Subcutaneous adipose tissue (tissue), 4 donors: Measurements from ENCODE around the gene RPS27. TPM values are rescaled to one million over a fixed set of nuclear protein-coding genes. Genes with fewer than 3 reads are reported as not detected.

Experiments used
- total RNA-seq, 4 donors: library from RNA; depleted of rRNA; stranded (reverse); fragments of >200 nt; gene quantifications; one replicate each; pipeline ENCODE4 v1.1.0, GENCODE V29; 2016
- TF ChIP-seq, protein P1 (sequence below): fragments of 450-650 bp; IDR thresholded peaks from one replicate; pipeline ENCODE4 v1.5.1; 2016; ENCODE audit warnings: low read depth, mild to moderate bottlenecking, control low read depth, antibody characterized with exemption, moderate library complexity

RPS27 gene
- total RNA-seq, 4 donors from 2014 or later: 1,809 to 3,638 (median 2,450) TPM

DNA sequence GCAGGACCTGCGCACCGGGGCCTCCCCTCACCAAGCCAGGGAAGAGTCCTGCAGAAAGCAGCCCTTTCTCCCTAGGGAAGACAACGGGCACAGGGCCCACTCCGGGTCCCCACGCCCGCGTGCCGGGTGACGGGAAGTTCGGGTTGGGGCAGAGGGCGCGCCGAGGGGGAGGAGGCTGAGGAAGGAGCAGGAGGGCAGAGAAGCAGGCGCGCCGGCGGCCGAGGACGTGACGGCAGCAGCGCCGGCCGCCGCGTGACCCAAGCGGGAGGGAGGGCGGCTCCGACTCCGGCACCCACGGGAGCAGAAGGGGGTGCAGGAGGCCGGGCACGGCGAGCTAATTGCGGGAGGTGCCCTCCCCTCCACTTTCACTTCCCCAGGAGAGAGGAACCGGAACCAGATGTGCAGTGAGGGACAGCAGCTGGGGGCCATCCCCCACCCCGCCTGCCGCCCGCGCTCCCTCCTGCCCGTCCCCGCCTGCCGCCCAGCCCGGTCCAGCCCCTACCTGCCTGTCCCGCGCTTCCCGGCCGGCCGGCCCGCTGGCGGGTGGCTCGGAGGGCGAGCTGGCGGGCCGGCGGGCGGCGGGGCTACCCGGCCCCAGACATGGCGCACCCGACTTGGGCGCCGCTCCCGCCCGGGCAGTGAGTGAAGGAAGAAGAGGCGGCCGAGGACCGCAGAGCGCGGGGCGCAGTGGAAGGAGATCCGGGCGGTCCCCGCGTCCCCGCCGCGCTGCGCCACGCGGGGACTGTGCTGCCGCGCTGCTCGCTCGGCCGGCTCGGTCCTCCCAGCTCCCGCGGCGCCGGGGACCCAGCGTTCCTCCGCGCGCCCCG lies 44.6 kb upstream of the RPS27 start:
- TF ChIP-seq, protein P1, sequence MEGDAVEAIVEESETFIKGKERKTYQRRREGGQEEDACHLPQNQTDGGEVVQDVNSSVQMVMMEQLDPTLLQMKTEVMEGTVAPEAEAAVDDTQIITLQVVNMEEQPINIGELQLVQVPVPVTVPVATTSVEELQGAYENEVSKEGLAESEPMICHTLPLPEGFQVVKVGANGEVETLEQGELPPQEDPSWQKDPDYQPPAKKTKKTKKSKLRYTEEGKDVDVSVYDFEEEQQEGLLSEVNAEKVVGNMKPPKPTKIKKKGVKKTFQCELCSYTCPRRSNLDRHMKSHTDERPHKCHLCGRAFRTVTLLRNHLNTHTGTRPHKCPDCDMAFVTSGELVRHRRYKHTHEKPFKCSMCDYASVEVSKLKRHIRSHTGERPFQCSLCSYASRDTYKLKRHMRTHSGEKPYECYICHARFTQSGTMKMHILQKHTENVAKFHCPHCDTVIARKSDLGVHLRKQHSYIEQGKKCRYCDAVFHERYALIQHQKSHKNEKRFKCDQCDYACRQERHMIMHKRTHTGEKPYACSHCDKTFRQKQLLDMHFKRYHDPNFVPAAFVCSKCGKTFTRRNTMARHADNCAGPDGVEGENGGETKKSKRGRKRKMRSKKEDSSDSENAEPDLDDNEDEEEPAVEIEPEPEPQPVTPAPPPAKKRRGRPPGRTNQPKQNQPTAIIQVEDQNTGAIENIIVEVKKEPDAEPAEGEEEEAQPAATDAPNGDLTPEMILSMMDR: no peak

- TF ChIP-seq, protein P1: no peak
Measured at GRCh38 chr1:153946622-153947241, 43.8 kb upstream of the RPS27 start, which contains the start of gene DENND4B. DENND4B (minus strand) TSS chr1:153946718; CDS start chr1:153944374, 2,344 bp downstream.

DNA sequence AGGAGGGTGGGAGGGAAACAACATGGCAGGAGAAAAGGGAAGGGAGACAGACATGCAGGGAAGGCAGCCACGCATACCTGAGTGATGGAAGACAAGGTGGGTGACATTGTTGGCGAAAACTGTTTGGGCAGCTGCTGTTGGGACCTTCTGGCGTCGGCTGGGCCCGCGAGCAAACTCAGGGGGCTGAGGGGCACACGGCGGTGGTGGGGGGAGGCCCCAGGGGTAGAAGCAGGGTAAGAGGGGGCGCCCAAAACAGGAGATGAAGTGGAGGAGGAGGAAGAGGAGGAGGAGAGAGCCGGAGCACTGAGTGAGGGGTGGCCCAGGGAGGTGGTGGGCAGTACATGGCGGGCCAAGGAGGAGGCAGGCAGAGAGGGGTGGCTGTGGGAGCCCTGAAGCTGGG lies 39.4 kb upstream of the RPS27 start:
- TF ChIP-seq, protein P1: no peak

GRCh38 chr1:153951801-153952200 lies 38.8 kb upstream of the RPS27 start:
- TF ChIP-seq, protein P1: no peak

GRCh38 chr1:153953859-153954365 lies 36.6 kb upstream of the RPS27 start:
- TF ChIP-seq, protein P1: no peak

DNA sequence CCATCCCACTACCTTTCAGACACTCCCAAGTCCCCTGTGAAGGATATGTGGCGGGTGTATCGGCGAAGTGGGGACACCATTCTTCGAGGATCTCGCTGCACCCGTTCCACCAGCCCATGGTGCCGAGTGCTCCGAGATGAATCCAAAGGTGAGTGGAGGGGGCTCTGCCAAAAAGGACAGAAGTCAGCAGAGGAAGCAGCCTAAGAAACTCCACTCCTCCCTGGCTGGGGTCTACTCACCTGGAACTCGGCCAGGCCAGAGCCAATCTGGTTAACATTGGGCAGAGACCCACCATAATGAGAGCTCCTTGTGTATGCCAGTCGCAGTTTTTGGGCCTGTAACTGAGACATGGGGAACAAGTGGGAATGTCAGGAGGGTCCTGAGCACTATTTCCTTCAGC lies 35.7 kb upstream of the RPS27 start:
- TF ChIP-seq, protein P1: no peak
